ENCODE results near the gene OLFM1. TPM values are rescaled to one million over a fixed set of nuclear protein-coding genes. Genes with fewer than 3 reads are reported as not detected.

OLFM1 gene
- total RNA-seq, 2 donors from 2014 or later: not detected

Other genes starting within 250 kb of the OLFM1 start
- gene FCN2, start 206.9 kb upstream of the OLFM1 start, total RNA-seq: not detected
- gene FCN1, start 169.8 kb upstream of the OLFM1 start, total RNA-seq: 10 to 100 TPM; 12.4 to 27.8 TPM

Measured in T-helper 17 cell (primary cell).